Stimulated activated CD4-positive, alpha-beta T cell treated with anti-CD3 and anti-CD28 coated beads, Interleukin-2, amount 100 ng/mL, for 48 hours (primary cell): Measurements from ENCODE around the gene RNF183.
"Not testable (repeated sequence)": the region's sequence is repeated elsewhere in the genome, so short reads cannot be mapped to it uniquely, and the experiment has no call there.

Source experiments
- DNase-seq, 2 donors: peaks; one replicate each; pipeline ENCODE4 v3.0.0-alpha.2; 2020

Gene RNF183

DNA sequence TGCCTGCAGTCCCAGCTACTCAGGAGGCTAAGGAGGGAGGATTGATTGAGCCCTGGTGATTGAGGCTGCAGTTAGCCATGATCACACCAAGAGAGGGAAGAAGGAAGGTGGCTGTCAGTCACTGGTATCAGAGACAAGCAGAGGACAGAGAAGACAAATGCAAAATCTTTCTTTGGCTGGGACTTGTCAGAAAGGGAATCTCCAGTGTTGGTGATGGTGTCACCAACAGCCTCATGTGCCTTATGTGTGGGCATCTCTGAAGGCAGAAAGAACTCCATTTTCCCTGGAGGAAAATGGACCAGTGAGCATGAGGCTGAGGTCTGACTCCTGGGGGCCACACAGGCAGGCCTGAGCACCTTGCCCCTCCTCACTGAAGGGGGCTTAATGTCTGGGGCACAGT is 12.1 kb upstream of the RNF183 start:
- no peak for DNase-seq

DNA sequence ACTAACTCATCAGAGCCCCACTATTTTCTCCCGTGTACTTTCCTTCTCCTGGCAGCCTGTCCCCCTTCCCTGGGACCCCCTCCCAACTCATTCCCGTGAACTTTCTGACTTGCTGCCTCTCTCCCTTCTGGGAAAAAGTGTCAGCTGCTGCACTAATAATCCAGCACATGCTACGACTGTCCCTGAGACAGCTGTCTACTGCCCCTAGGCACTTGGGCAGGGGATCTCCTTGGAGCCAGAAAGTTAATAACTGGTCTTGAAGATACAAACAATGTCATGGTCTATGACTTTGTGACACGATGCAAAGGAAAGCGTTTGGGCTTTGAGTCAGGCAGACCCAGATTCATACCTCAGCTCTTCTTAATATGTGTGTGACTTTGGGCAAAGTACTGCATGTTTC is 10.1 kb upstream of the RNF183 start:
- DNase-seq, result no peak

DNA sequence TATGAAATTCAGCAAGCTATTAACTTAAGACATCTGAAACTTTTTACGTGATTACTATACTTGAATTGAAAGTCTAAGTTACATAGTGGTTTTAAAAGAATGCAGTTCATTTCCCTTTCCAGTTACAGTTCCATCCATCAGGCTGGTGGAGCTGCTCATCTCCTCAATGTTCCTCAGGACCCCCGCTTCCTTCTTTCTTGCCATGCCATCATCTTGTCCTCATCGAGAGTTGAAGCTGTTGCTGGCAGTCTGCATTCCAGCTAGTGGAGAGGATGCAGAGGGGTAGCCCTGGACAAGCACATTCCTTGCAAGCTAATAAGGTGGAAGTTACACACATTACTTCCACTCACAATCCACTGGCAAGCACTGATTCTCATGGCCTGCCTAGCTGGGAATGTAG is 8.8 kb upstream of the RNF183 start:
- no peak for DNase-seq

DNA sequence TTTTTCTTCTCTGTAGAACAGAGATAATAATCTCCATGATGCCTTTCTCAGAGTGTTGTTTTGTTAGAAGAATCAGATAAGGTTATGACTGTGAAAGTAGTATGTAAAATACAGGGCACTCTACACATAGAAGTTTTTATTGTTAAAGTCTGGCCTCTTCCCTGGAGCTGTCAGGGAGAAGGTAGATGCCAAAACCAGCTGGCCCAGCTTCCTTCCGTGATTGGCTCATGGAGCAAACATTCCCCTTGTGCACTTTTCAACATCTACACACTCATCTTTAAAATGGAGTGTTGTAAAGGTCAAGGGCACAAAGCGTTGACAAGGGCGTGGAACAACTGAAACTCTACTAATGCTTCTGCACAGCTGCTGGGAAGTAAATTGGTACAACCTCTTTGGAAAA is 7.4 kb upstream of the RNF183 start:
- DNase-seq, result no peak

- no peak for DNase-seq
Observed at GRCh38 chr9:113309204-113309813, 6.1 kb upstream of the RNF183 start.

DNA sequence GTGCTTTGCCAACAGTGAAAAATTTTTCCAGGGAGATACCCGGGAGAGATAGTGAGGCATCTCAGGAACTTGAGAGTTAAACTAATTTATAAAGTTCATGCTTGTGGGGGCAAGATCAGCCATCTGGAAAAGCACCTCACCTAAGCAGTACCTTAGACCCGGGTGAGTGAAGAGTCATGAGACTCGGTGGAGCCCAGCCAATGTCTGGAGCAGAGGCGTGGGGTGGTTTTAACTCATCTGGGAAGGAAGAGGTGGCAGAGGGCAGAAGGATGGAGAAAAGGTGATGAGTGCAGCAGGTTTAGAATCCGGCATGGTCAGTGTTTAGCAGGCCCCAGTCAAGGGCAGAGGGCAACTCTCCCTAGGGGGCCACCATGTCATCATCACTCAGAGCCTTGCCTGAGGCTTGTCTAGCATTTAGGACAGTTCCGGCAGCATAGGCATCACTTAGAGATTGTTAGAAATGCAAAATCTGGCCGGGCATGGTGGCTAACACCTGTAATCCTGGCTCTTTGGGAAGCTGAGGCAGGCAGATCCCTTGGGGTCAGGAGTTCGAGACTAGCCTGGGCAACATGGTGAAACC is 4.3 kb upstream of the RNF183 start:
- no peak for DNase-seq

- no peak for DNase-seq
Observed at GRCh38 chr9:113306566-113306965, 3.4 kb upstream of the RNF183 start.

- no peak for DNase-seq
Observed at GRCh38 chr9:113301548-113301947, 1.6 kb downstream of the RNF183 start.

- DNase-seq, result no peak
Observed at GRCh38 chr9:113299800-113300292, 3.3 kb downstream of the RNF183 start.

DNA sequence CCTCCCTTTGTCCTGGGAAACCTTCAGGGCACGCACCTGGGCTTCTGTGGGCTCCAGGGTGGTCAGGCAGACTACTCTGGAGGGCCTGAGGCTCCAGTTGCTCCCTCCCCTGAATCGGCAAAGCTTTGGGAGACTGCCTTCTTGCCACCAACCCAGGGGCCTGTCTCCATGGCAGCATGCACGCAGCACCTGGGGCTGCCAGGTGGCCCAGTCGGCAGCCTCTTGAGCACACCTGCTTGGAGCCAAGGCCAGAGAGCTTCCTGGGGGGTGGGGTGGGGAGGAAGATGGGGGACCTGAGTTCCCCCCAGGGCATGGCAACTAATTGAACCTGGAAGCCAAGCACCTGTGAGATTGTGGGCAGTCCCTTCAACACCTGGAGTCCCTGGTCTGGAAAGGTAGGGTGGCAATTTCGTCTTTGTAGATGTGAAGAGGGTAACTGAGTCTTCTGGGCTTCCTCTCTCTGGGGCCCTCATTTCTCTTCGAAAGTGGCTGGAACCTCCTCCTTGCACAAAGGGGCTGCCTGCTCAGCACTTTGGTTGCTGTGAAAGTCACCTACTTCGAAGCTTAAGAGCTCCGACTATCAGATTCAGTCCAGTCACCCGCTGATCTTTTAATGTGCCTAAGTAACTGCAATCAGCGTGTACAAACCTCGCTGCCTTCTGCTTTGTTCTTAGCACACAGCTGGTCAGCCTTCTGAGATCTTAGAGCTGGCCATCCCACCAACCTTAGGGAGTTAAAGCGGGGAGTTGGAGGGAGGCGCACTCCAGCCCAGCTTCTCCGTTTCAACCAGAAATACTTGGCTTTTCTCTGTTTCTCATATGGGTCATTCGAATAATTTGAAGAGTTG is 4.0 kb downstream of the RNF183 start:
- DNase-seq, result no peak

DNA sequence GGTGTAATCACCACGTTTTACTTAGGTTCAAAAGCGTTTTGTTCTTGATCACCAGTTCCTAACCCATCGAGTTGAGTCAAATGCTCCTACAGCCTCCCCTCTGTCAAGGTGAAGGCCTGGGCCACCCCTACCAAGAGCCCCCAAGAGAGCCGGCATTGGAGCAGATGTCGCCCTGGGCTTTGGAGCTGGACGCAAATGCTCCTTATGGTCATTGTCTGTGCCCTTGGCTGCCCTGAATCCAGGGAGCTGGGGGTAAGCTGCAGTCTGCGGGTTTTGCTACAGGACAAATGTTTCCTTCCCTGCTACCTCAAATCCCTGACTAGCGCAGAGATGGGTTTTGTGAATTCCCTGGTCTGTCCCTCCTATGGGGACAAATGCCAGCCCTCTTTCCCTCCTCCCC is 4.9 kb downstream of the RNF183 start:
- DNase-seq, result no peak

- DNase-seq, result no peak
Observed at GRCh38 chr9:113296796-113297558, 6.2 kb downstream of the RNF183 start.

- not testable (repeated sequence) for DNase-seq
Observed at GRCh38 chr9:113296247-113296646, 6.9 kb downstream of the RNF183 start.

GRCh38 chr9:113293285-113293878 is 9.8 kb downstream of the RNF183 start:
- DNase-seq, result no peak

DNA sequence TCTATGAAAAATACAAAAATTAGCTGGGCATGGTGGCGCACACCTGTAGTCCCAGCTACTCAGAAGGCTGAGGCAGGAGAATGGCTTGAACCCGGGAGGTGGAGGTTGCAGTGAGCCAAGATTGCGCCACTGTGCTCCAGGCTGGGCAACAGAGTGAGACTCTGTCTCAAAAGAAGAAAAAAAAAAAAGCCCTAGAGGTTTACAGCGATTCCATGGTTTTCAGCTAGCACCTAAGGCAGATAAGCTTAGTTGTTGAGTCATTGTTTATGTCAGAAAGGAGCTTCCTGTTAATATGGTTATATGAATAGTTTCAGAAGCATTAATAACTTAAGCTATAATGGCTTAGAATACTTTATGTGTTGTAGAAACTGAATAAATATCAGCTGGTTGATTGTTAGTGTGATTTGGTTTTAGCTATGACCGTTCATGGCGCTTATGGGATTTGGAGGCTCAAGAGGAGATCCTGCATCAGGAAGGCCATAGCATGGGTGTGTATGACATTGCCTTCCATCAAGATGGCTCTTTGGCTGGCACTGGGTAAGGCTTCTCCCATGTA is 13.0 kb downstream of the RNF183 start:
- DNase-seq, result no peak

DNA sequence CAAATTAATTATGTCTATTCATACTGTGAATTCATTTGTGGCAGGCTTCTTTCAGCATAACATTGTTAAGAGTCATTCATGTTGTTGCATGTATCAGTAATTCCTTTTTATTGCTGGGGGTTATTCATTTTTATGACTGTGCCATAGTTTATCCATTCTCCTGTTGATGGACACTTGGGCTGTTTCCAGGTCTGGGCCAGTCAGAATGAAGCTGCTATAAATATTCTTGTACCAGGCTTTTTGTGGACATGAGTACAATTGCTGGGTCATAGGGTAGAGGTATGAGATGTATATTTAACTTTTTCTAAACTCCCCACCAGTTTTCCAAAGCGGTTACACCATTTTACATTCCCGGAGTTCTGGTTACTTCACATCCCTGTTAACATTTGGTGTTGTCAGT is 14.1 kb downstream of the RNF183 start:
- DNase-seq, result no peak

GRCh38 chr9:113281356-113281755 is 21.8 kb downstream of the RNF183 start:
- no peak for DNase-seq

DNA sequence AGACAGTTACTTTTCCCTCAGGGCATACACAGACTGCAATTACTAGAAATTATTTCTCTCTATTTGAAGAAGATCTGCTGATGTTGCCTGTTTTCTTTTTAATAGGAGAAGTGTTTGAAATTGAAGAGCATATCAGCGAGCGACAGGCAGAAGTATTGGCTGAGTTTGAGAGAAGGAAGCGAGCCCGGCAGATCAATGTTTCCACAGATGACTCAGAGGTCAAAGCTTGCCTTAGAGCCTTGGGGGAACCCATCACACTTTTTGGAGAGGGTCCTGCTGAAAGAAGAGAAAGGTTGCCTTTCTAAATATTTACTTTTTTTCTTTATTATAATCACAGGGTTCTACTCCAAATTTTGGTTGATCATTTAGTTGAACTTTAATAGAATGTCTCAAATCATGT is 24.3 kb downstream of the RNF183 start:
- no peak for DNase-seq

GRCh38 chr9:113275157-113276131 is 27.7 kb downstream of the RNF183 start, which contains the start of the genes CDC26 and PRPF4:
Gene CDC26, minus strand, starts transcription at chr9:113275572. Its CDS starts 3,065 bp downstream, at chr9:113272507.
Gene PRPF4, plus strand, starts transcription at chr9:113275658. Its CDS starts 86 bp downstream, at chr9:113275744.
- peak; percentile 91 to 95 for DNase-seq

DNA sequence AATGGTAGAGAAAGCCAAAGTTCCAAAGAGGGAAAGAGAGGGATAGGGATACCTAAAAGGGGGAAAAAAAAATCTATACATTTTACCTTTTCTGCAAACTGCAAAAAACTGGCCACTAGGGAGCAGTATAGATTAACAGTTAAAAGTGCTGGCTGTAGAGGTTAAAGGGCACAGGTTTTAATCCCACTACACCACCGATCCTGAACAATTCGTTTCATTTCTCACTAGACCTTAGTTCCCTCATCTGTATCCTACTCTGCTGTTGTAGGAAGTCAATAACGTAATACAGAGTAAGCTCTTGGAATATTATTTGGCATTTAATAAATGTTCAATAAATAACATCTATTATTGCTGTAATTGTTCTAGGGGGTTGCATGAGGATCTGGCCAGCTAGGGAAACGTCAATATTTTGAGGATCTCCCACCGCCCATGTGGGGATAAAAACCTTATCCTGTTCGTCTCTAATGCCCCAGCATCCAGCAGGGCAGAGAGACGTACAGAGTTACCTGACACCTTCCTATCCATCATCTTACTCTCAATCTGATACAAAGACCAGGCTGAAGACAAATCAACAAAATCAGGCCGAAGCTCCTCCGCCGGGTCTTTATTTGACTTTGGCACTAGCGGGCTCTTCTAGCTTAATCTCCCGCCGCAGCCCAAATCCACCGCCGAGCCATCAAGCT is 28.6 kb downstream of the RNF183 start:
- DNase-seq, result peak; percentile 12 to 39
